SU-DHL-6 (cell line): ENCODE data around the gene OAT.

Source experiments
- H2AFZ ChIP-seq: fragments of 200-600 bp; sonication (generic); 2 replicates; pipeline ENCODE4 v1.6.1; 2014; ENCODE audit warnings: low read depth, mild to moderate bottlenecking, moderate library complexity, mixed read lengths, antibody characterized with exemption, low read length; ENCODE audit not compliant: severe bottlenecking
- H3F3A ChIP-seq: fragments of 200-600 bp; shearing (Covaris generic); 2 replicates; pipeline ENCODE4 v1.6.0; 2016; ENCODE audit warnings: antibody characterized with exemption, mild to moderate bottlenecking; ENCODE audit not compliant: insufficient read depth
- H3K27ac ChIP-seq: fragments of 200-600 bp; sonication (generic); 2 replicates; pipeline ENCODE4 v1.5.1; 2016; ENCODE audit warnings: low read depth, mild to moderate bottlenecking, low read length, moderate library complexity, mixed read lengths
- H3K27me3 ChIP-seq: fragments of 200-600 bp; sonication (generic), shearing (Covaris generic); 2 replicates; pipeline ENCODE4 v1.6.0; 2014; ENCODE audit warnings: mild to moderate bottlenecking, low read length
- H3K36me3 ChIP-seq: fragments of 200-600 bp; sonication (generic); 2 replicates; pipeline ENCODE4 v1.6.1; 2014; ENCODE audit warnings: mild to moderate bottlenecking, low read length, mixed read lengths
- H3K4me2 ChIP-seq: fragments of 300-600, 200-600 bp; shearing (Covaris generic), sonication (generic); 2 replicates; pipeline ENCODE4 v1.6.0; 2014; ENCODE audit warnings: low read length, low read depth, mild to moderate bottlenecking; ENCODE audit not compliant: poor library complexity, severe bottlenecking
- H3K4me3 ChIP-seq: fragments of 200-600 bp; sonication (generic); 2 replicates; pipeline ENCODE4 v1.5.1; 2014; ENCODE audit warnings: antibody characterized with exemption, low read length, mild to moderate bottlenecking, mixed read lengths; ENCODE audit not compliant: insufficient read depth, poor library complexity, severe bottlenecking
- H3K79me2 ChIP-seq: fragments of 200-600 bp; sonication (generic); 2 replicates; pipeline ENCODE4 v1.6.1; 2014; ENCODE audit warnings: mild to moderate bottlenecking, low read length, moderate library complexity; ENCODE audit not compliant: insufficient read depth
- H3K9ac ChIP-seq: fragments of 200-600 bp; sonication (generic); 2 replicates; pipeline ENCODE4 v1.7.0; 2014; ENCODE audit warnings: mild to moderate bottlenecking, low read length
- H3K9me2 ChIP-seq: fragments of 200-600 bp; sonication (generic); replicated peaks from 2 replicates; pipeline ENCODE4 v1.6.1; 2014; ENCODE audit warnings: low read length; ENCODE audit not compliant: insufficient read depth
- H3K9me3 ChIP-seq: fragments of 200-600 bp; sonication (generic); 2 replicates; pipeline ENCODE4 v1.6.1; 2014; ENCODE audit warnings: low read length, mixed read lengths; ENCODE audit not compliant: insufficient read depth
- H4K20me1 ChIP-seq: fragments of 200-600 bp; sonication (generic); 2 replicates; pipeline ENCODE4 v1.6.1; 2014; ENCODE audit warnings: low read depth, mild to moderate bottlenecking, antibody characterized with exemption, low read length, moderate library complexity, mixed read lengths
- CTCF ChIP-seq: fragments of 200-600 bp; sonication (generic); IDR thresholded peaks from one replicate; pipeline ENCODE4 v1.5.1; 2017; ENCODE audit warnings: antibody characterized with exemption, mild to moderate bottlenecking, low read length, moderate library complexity; ENCODE audit not compliant: insufficient read depth, poor library complexity, severe bottlenecking
- EZH2phosphoT487 ChIP-seq: fragments of 200-600 bp; sonication (generic), shearing (Covaris generic); conservative IDR thresholded peaks from 2 replicates; pipeline ENCODE4 v1.6.1; 2018; ENCODE audit warnings: mild to moderate bottlenecking, antibody characterized with exemption, low read length, moderate library complexity, mixed read lengths

OAT gene

DNA sequence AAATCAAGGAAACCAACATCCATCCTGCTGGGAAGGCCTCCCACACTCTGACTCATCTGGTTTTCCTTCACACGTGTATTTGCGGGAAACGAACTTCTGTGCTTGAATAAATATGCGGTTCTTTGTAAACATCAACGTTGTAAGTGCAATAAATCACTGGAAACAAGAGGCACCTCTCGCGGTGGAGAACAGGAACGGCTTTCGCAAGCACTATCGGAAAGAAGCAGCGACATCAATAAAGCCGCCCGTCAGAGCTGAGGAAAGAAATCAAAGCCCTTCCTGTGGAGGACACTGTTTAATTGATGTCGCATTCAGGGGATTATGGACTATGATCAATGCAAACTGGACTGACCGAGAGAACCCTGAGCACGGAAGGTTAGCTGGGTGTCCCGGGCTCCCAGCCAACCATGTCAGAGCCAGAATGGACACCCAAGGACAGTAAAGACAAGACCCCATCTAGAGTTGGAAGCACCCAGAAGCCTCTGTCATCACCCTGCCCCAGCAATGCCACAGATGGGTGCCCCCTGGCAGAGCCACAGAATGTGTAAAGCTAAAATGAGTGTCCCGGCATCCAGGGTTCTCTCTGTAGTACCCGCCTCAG is 37.6 kb downstream of the OAT start:
- TF ChIP-seq CTCF (no peak), EZH2phosphoT487 (no peak)
- Histone ChIP-seq H3K4me3 (no peak overlapping the region), H3F3A (no peaks in the 10 kb centered on the region), H3K4me2 (no peak overlapping the region), H3K79me2 (no peaks in the 10 kb centered on the region), H4K20me1 (no peaks in the 10 kb centered on the region), H3K36me3 (no peaks in the 10 kb centered on the region), H3K9ac (no peak overlapping the region), H2AFZ (no peak overlapping the region), H3K27me3 (no peaks in the 10 kb centered on the region), H3K9me3 (no peaks in the 10 kb centered on the region), H3K9me2 (no peaks in the 10 kb centered on the region), H3K27ac (no peak overlapping the region)

DNA sequence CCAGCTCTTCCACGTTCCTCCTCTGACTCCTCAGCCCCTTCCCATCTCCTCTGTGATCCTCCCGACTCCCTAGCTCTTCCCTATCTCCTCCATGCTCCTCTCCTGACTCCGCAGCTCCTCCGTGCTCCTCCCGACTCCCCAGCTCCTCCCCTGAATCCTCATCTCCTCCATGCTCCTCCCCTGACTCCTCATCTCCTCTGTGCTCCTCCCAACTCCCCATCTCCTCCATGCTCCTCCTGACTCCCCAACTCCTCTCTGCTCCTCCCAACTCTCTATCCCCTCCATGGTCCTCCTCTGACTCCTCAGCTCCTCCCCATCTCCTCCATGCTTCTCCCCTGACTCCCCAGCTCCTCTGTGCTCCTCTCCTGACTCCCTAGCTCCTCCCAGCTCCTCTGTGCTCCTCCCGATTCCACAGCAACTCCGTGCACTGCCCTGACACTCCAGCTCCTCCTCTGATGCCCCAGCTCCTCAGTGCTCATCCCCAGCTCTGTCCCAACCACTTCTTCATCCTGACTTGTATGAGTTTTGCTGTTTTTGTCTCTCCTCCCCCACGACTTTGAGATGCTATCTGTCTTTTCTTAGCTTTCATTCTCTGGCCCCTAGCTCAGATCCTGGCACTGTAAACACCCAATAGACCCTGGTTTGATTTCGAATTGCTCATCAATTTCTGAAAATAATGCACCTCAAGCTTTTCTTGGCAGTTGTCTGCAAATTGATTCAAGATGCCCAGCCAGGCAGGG is 38.3 kb downstream of the OAT start:
- Histone ChIP-seq H3K4me2 (no peak overlapping the region), H3K27me3 (no peaks in the 10 kb centered on the region), H3K79me2 (no peaks in the 10 kb centered on the region), H3K9me2 (no peaks in the 10 kb centered on the region), H3F3A (no peaks in the 10 kb centered on the region), H3K9me3 (no peaks in the 10 kb centered on the region), H3K36me3 (no peaks in the 10 kb centered on the region), H3K27ac (no peak overlapping the region), H4K20me1 (no peaks in the 10 kb centered on the region), H3K4me3 (no peak overlapping the region), H2AFZ (no peak overlapping the region), H3K9ac (no peak overlapping the region)
- TF ChIP-seq EZH2phosphoT487, result no peak
- no peak for TF ChIP-seq CTCF

DNA sequence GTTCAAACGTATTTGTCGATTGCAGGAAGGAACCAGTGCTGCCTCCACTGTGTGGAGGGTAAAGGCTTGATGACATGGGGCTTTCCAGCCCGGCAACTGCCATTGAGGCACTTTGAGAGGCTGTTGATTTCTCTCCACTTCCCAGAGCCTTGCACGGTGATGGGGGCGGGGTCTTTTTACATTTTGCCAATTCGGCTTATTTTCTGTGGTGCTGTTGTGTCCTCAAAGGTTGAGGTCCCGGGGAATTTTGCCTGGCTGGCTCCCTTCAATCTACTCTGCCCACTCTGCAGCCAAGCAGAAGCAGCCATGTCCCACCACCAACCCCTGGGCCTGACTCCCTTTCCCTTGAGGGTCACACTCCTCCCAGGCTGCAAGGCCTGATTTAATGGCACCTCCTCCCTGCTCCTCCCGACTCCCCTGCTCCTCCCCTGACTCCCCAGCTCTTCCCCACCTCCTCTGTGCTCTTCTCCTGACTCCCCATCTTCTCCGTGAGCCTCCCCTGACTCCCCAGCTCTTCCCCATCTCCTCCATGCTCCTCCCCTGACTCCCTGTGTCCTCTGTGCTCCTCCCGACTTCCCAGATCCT is 39.0 kb downstream of the OAT start:
- no peaks in the 10 kb centered on the region for H3F3A ChIP-seq
- no peak overlapping the region for H3K9ac ChIP-seq
- H3K27me3 ChIP-seq, result no peaks in the 10 kb centered on the region
- H3K36me3 ChIP-seq, result no peaks in the 10 kb centered on the region
- H4K20me1 ChIP-seq, result no peaks in the 10 kb centered on the region
- no peaks in the 10 kb centered on the region for H3K9me3 ChIP-seq
- TF ChIP-seq EZH2phosphoT487, result no peak
- TF ChIP-seq CTCF, result no peak
- H3K79me2 ChIP-seq, result no peaks in the 10 kb centered on the region
- H3K4me3 ChIP-seq, result no peak overlapping the region
- H3K27ac ChIP-seq, result no peak overlapping the region
- no peaks in the 10 kb centered on the region for H3K9me2 ChIP-seq
- no peak overlapping the region for H2AFZ ChIP-seq
- no peak overlapping the region for H3K4me2 ChIP-seq
